ENCODE measurements around the gene RAD54L.
A peak's percentile ranks its signal among the peaks of the same experiment; 100 is the strongest.
"Not testable (repeated sequence)": the region's sequence is repeated elsewhere in the genome, so short reads cannot be mapped to it uniquely, and the experiment has no call there.

Gene RAD54L

DNA sequence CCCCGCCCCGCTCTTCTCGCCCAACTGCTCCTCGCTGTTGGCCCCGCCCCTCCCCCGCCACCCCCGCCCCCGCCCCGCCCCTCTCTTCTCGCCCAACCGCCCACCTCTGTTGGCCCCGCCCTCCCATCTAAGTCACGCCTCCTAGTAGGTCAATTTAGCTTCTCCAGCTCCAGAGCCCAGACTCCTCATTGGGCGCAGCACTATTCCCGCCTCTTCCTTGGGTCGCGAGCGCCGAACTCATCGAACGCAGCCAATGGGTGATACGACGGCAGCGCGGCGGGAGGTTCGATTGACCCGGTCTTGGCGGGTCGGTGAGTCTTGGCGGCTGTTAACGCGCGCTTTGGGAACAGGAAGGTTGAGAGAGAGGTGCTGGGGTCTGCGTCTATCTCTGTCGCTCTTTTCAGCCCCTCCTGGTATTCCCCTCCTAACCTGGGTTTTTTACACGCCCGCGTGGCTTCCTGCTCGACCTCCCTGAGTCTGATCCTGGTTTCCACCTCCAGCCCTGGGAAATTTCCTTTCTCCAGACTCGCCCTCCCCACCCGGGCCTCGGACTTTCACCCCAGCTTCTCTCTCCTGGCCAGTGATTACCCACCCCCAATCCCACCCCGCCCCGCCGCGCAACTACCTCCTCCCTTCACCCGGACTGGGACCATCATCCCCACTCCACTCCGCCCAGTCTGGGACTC, at the start of gene RAD54L:
TSS of gene RAD54L (plus strand) at position 328 of the 686 bp plus-strand sequence. CDS start 643 bp downstream, outside the sequence.
- FAIRE-seq (peak; percentile 76), DNase-seq (ENCODE audit: low spot score) (peak; percentile 99)

DNA sequence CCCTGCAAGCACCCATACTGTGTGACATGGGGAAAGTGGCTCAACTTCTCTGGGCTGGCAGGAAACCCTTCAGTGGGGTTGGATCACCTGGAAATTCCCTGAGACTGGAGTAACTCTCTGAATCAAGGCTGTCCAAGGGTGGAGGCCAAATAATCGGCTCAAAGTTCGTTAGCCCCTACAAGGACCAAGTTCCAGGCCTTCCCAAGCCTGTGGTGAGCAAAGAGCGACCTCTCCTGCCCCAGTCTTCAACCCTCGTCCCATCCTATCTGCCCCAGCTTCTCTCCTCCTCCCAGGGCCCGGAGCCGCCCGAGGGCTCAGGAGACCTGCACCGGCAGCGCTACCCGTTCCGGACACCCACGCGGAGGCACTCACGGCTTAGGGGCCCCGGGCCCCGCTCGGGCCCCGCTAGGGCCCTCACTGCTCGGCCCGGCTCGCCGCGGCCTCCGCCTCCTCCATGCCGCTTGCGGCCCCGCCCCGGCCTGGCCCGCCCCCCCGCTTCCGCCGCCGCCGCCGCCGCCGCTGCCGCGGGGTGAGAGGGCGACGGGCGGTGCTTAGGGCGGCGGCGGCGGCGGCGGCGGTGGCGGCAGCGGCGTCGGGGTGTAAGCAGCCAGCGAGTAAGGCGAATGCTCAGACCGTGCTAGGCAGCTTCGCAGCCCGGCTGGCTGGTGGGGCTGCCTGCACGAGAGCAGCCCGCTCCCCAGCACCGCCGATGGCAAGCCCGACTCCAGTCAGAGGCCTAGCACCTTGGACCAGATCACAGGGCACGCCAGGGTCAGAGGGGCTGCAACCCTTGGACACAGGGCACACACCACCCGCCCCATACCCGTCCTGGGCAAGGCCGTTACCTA, 49.4 kb upstream of the RAD54L start, which contains the start of gene POMGNT1:
TSS of gene POMGNT1 (minus strand) at position 471 of the 848 bp plus-strand sequence. CDS start 613 bp downstream, outside the sequence.
- FAIRE-seq (no peak), DNase-seq (ENCODE audit: low spot score) (peak; percentile 52)

DNA sequence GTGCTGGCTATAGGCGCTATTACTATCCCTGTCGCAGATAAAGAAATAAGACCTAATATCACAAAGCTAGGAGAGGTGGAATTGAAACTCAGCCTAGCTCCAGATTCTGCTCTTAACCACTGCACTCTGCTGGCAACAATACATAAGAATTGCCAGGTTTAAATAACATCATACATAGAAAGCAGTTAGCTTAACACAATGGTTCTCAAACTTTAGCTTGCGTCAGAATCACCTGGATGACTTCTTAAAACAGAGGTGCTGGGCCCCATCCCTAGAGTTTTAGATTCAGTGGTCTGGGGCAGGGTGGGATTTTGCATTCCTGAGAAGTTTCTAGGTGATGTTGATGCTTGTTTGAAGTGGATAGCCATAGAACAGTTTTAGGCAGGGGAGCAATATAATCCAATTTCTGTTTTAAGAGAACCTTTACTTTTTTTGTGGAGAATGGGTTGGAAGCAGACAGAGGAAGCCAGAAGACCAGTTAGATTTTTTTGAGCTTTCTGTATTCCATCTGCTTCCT, 48.3 kb upstream of the RAD54L start:
- FAIRE-seq (no peak), DNase-seq (ENCODE audit: low spot score) (no peak)

DNA sequence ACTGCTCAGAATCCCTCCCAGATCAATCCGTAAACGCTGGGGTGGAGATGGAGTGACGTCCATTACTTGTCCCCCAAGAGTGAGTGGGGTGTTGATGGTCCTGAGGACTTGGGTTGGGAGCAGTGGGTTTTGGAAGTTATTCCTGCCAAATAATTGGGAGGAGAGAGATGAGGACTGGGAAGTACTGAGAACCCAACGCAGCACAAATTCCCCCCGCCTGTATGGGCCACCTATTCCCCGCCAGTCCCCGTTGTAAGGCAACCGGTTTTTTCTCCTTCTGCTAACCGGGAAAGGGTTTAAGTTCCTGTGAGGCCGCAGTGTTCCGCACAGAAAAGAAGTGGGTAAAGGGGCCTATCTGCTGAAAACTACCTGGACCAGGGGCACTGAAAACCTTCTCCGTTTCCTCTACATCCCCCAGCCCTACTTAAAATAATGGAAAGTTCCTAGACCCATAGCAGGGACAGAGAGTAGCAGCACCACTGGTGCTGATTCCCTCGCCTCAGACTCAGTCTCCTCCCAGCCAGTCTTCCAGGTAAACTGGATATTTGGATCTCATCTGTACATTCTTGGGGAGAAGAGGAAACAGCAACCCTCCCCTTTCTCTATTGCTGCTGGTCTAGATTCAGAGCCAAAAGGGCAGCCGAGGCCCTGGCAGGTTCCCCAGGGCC, 43.7 kb upstream of the RAD54L start:
- FAIRE-seq = no peak
- DNase-seq (ENCODE audit: low spot score) = no peak

DNA sequence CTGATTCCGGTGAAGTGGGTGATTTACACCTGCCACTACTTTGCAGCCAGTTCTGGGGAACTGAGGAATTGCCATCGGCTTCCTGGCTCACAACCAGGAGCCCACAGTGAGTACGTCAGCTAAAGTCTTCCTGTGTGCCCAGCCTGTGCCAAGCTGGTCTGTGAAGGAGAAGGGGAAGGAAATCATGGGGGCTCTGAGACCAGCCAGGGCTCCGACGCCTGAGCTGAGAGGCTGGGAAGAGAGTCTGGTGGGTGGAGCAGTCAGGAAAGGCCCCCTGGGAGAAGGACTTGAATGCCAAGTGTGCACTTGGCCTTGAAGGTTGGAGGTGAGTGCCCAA, 43.2 kb upstream of the RAD54L start:
- FAIRE-seq = no peak
- no peak for DNase-seq (ENCODE audit: low spot score)

DNA sequence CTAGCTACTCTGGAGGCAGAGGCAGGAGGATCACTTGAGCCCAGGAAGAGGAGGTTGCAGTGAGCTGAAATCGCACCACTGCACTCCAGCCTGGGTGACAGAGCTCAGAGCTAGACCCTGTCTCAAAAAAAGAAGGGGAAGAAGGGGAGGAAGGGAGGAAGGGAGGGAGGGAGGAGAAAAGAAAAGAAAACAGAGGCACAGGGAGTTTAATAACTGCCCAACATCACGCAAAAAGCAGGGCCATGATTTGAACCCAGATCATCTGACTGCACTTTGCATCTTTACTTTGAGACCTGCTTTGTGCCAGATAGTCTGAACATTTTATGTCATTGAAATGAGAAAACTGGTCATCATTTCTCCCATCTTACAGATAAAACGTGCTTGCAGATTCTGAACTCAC, 42.4 kb upstream of the RAD54L start:
- no peak for FAIRE-seq
- no peak for DNase-seq (ENCODE audit: low spot score)

DNA sequence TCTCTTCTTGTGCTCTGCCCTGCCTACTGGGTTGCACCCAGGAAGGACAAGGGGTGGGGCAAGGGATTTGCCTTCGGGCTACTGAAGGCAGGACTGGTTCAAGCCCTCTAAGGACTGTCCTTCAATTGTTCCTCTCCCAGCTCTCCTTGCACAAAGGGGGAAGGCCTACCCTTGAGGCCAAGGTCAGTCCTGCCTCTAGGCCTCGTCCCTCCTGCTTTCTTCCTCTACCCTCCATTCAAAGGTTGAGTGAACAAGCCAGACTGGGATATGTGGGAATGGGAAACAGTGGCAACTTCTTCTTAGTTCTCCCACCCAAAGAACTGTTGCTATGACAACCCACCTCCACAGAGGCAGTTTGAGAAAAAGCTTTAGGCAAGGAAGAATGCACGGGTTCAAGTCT, 41.8 kb upstream of the RAD54L start:
- FAIRE-seq = no peak
- DNase-seq (ENCODE audit: low spot score) = no peak

DNA sequence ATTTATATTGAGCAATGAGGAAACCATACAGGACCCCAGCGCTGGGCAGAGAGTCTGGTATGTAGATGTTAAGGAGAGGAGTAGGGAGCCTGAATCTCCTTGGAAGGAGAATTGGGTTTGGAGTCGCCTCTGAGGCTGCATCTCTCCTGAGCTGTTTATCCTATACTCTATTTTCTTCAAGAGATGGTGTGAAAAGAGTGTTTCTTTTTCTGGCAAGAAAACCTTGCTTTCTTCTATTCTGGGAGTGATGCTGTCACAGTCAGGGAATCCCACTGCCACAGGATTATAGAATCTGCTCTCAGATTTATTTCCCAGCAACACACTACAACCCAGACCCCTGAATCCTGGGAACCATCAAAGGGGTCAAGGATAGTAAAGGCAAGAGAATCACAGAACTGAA, 41.2 kb upstream of the RAD54L start:
- DNase-seq (ENCODE audit: low spot score) = no peak
- no peak for FAIRE-seq

DNA sequence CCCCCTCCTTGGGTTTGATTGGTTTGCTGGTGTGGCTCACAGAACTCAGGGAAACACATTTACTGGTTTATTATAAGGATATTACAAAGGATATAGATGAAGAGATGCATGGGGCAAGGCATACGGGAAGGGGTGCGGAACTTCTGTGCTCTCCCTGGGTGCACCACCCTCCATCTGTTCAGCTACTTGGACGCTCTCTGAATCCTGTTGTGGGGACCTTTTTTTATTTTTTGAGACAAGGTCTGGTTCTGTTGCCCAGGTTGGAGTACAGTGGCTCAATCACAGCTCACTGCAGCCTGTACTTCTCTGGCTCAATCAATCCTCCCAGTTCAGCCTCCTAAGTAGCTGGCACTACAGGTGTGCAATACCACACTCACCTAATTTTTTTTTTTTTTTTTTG, 37.0 kb upstream of the RAD54L start:
- DNase-seq (ENCODE audit: low spot score) = no peak
- FAIRE-seq = no peak

DNA sequence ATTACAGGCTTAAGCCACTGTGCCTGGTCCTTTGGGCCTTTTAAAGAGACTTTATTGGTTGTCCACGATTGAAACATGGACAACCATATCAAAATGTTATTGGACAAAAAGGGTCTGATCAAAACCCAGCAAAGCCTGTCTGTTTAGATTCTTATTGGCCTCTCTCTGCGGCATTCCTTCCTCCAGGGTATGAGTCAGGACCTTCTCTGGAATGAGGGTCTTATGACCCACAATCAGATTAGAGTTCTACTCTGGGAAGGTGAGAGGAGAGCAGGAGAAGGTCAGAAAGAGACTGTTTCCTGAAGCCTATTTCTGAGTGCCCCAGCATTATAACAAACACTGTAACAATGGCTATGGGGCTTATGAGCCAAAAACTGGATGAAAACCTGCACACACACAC, 36.5 kb upstream of the RAD54L start:
- FAIRE-seq = no peak
- no peak for DNase-seq (ENCODE audit: low spot score)

DNA sequence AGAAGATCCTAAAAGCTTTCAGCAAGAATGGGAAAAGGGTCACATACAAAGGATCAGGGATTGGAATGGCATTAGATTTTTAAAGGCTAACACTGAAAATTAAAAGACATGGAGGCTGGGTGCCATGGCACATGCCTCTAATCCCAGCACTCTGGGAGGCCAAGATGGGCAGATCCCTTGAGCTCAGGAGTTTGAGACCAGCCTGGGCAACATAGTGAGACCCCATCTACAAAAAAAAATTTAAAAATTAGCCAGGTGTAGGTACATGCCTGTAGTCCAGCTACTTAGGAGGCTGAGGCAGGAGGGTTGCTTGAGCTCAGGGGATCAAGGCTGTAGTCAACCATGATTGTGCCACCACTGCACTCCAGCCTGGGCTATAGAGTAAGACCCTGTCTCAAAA, 32.1 kb upstream of the RAD54L start:
- DNase-seq (ENCODE audit: low spot score) (no peak), FAIRE-seq (no peak)

DNA sequence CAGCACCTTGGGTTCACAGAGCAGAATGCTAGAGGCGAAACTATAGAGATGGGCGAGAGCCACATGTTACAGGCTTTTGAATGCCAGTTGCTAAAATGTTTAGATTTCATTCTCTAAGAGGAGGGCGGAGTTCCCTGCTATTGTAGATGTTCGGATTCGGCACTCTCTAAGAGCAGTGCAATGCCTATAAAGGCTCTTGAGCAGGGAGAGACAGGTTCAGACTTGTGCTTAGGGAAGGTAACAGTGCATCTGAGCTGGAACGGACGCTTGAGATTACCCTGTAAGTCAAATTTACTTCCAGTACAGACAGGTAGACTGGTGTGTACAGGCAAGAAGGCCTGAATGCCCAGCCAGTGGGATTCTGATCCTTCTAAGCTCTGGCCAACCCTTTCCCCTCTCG, 29.1 kb upstream of the RAD54L start:
- no peak for FAIRE-seq

DNA sequence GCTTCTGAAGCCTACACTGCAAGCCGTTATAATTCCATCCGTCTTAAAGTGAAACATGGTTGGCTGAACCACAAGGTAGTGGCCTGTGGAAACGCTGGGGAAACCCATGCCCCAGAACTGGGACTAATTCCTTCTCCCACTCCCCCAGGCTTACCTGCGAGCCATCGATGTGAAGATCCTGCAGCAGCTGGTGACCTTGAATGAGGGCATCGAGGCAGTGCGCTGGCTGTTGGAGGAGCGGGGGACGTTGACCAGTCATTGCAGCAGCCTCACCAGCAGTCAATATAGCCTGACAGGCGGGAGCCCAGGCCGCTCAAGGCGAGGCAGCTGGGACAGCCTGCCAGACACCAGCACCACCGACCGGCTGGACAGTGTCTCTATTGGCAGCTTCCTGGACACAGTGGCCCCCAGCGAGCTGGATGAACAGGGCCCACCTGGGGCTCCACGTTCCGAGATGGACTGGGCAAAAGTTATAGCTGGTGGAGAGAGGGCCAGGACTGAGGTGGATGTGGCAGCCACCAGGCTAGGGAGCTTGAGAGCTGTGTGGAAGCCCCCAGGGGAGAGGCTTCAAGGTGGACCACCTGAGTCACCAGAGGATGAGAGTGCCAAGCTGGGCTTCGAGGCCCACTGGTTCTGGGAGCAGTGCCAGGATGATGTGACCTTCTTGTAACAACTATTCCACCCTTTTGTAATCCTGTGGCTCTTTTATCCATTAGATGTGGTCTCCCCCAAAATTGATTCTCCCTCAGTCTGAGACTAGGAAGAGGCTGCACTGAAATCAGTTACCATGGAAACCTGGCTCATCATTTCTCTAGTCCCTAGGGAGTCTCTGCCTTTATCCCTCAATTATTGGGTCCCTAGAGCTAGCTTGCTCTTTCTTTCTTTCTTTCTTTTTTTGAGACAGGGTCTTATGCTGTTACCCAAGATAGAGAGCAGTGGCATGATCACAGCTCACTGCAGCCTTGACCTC, 27.7 kb upstream of the RAD54L start:
- FAIRE-seq (no peak), DNase-seq (ENCODE audit: low spot score) (peak; percentile 5)

More for the DNA sequence above, 29.1 kb upstream of the RAD54L start:
- DNase-seq (ENCODE audit: low spot score) = no peak

DNA sequence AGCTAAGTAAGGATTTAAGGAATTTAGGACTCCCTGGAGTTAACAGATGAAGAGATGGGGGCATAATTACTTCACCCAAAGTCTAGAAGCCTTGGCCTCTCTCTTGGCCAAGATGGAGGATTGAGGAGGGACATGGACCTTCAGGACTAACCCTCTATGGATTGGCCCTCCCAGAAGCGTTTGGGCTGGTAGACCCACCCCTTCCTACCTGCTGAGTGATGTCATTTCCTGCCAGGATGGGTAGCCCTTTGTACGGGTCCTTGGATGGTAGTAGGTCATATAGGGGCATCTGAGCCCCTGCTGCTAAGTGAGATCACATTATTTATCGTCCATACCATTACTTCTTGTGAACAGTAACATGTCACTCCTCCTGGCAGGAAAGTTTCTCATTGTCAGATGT, 26.8 kb upstream of the RAD54L start:
- DNase-seq (ENCODE audit: low spot score) = no peak
- no peak for FAIRE-seq

DNA sequence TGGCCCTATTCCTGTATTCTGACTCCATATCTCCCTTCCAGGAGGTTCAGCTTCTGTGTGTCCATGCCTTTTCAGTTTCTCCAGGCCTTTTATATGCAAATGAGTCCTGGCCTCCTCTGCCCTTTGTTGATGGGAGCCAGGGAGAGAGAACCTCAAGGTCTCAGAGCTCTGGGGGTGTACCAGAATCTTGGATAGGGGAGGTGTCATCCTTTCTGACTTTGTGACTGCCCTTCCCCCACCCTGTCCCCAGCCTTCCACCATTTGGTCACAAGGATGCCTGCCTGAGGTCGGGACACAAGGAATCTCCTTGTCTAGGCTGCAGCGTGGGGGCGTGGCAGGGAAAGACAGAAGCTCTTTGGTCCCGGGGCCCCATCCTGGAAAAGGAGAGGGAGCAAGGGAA, 25.8 kb upstream of the RAD54L start:
- FAIRE-seq = no peak
- no peak for DNase-seq (ENCODE audit: low spot score)

DNA sequence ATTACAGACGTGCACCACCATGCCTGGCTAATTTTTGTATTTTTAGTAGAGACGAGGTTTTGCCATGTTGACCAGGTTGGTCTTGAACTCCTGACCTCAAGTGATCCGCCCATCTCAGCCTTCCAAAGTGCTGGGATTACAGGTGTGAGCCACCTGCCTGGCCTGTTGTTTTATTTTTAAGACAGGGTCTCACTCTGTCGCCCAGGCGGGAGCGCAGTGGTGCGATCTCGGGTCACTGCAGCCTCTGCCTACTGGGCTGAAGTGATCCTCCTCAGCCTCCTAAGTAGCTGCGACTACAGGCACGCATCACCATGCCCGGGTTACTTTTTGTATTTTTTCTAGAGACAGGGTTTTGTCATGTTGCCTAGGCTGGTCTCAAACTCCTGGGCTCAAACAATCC, 24.5 kb upstream of the RAD54L start:
- not testable (repeated sequence) for DNase-seq (ENCODE audit: low spot score); FAIRE-seq

DNA sequence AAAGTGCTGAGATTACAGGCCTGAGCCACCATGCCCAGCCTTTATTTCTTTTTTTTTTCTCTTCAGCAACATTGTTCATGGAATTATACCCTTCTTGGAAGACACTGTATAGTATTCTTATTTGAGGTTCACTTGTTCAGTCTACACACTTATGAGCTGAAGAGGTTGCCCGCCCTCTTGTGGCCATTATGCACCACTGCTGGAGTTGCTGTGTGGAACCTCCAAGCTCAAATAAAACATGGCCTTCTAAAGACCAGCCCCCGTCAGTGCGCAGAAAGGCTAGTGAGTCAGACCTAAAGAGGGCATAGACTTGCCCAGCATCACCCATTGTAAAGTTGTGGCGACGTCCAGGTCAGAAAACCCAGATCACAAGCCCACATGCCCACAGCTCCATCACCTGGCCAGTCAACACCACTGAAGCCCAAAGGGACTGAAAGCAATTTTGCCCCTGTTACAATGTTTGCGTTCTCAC, 24.1 kb upstream of the RAD54L start:
- FAIRE-seq (peak; percentile 83), DNase-seq (ENCODE audit: low spot score) (peak; percentile 85)

DNA sequence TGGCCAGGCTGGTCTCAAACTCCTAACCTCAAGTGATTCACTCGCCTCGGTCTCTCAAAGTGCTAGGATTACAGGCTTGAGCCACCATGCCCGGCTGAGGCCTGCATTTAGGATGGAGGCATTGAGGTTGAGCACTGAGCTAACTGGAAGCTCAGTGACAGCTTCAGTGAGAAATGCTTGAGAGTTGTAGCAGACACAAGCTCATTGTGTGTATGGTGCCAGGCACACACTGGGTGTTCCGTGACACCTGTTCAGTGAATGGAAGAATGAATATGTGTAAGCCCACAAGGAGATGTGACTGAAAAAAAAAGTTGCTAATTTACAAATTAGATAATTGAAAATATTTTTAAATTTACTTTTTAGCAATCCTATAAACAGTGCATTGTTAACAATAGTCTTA, 22.6 kb upstream of the RAD54L start:
- FAIRE-seq = no peak

DNA sequence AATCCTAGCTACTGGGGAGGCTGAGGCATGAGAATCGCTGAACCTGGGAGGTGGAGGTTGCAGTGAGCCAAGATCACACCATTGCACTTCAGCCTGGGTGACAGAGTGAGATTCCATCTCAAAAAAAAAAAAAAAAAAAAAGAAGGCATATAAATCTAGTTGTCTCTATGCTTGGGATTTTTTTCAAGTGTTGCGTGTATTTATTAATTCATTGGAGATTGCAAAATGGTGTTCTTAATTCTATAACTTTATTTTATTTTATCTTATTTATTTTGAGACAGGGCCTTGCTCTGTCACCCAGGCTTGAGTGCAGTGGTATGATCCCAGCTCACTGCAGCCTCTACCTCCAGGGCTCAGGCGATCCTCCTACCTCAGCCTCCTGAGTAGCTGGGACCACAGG, 16.3 kb upstream of the RAD54L start:
- DNase-seq (ENCODE audit: low spot score); FAIRE-seq: not testable (repeated sequence)

More for the DNA sequence above, 22.6 kb upstream of the RAD54L start:
- DNase-seq (ENCODE audit: low spot score) = no peak

DNA sequence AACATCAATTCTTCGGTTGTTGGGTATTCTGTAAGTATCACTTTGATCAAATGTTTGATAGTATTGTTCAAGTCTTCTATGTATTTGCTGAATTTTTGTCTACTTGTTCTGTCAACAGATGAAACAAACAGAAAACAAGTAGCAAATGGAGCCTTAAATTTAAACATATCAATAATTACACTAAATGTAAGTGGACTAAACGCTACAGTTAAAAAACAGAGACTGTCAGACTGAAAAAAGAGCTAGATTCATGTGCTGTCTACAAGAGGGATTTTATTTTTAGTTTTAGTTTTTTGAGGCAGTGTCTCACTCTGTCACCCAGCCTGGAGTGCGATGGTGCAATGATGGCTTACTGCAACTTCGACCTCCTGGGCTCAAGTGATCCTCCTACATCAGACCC, 10.7 kb upstream of the RAD54L start:
- FAIRE-seq (no peak), DNase-seq (ENCODE audit: low spot score) (no peak)

DNA sequence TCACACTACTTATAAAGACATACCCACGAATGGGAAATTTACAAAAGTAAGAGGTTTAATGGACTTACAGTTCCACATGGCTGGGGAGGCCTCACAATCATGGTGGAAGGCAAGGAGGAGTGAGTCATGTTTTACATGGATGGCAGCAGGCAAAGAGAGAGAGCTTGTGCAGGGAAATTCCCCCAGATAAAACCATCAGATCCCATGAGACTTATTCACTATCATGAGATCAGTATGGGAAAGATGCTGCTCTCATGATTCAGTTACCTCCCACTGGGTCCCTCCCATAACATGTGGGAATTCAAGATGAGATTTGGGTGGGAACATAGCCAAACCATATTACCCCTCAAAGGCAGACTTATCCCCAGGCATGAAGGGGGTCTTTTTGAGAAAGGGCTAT, 8.7 kb upstream of the RAD54L start:
- peak; percentile 56 for FAIRE-seq

More for the DNA sequence above, 8.7 kb upstream of the RAD54L start:
- DNase-seq (ENCODE audit: low spot score) = peak; percentile 81

Data from RCC 7860 (cell line).